Forelimb muscle (tissue), 1 donor: ENCODE measurements around the gene CGN. TPM values are rescaled to one million over a fixed set of nuclear protein-coding genes. Genes with fewer than 3 reads are reported as not detected.

ENCODE experiments used
- DNase-seq: peaks from one replicate; pipeline ENCODE4 v3.0.0-alpha.2; 2013; ENCODE audit warnings: low read depth
- polyA plus RNA-seq: library from polyadenylated mRNA; unstranded; fragments of 120-200 nt; gene quantifications from one replicate; pipeline ENCODE4 v1.2.1, GENCODE V29; 2013; ENCODE audit not compliant: insufficient read length

Gene CGN
- polyA plus RNA-seq, 1 donor: 0.52 TPM

DNA sequence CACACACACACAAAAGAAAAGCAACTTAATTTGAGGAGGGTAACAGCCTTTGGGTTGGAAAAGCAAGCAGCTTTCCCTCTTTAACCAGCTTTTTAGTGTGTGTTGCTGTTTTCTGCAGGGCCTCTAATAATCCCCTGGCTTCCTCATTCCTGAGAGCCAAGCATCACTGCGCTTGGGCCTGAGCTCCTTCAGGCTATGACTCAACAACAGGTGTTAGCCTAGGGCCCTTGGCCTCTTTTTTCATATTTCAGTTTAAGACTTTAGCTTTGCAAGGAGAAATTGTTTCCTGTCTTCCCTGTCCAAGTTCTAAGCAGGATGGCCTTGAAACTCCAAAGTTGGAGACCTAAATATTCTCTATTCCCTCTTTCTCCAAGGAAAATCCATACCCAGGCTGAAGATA lies 74.4 kb downstream of the CGN start:
- peak; percentile 34 for DNase-seq

Other genes with a start within 250 kb of the CGN start
- gene ZNF687, start 229.1 kb upstream of the CGN start, polyA plus RNA-seq: 11.9 TPM
- gene PI4KB, start 184.0 kb upstream of the CGN start, polyA plus RNA-seq: 54.9 TPM
- 23.0 TPM for gene RFX5, start 164.1 kb upstream of the CGN start, polyA plus RNA-seq
- 30.4 TPM for gene SELENBP1, start 138.7 kb upstream of the CGN start, polyA plus RNA-seq
- gene PSMB4, start 111.8 kb upstream of the CGN start, polyA plus RNA-seq: 156 TPM
- 62.7 TPM for gene POGZ, start 51.9 kb upstream of the CGN start, polyA plus RNA-seq
- gene TUFT1, start 28.9 kb downstream of the CGN start, polyA plus RNA-seq: 9.5 TPM
- 18.9 TPM for gene SNX27, start 100.7 kb downstream of the CGN start, polyA plus RNA-seq
- 1.2 TPM for gene CELF3, start 205.4 kb downstream of the CGN start, polyA plus RNA-seq
- gene RIIAD1, start 210.1 kb downstream of the CGN start, polyA plus RNA-seq: 0.63 TPM